Right lobe of liver (tissue), 4 donors: ENCODE measurements around the gene BCL11B.

ENCODE experiments used
- CTCF ChIP-seq, 4 donors: fragments of 200-600 bp in 3 of 4; fragments of 450-650 bp in 1 of 4; IDR thresholded peaks; one replicate each; pipeline versions ENCODE4 v1.5.1 to v1.8.0; 2016 to 2022; ENCODE audit warnings: antibody characterized with exemption in 4 of 4, mild to moderate bottlenecking in 2 of 4
- POLR2A ChIP-seq: fragments of 450-650 bp; IDR thresholded peaks from one replicate; pipeline ENCODE4 v1.6.1; 2017; ENCODE audit warnings: antibody characterized with exemption, mild to moderate bottlenecking
- donor health status: DM: no; HTN: no; CAD: no.
- donor health status: DM: no; HTN: no; CAD: no.
- donor health status: DM: no; HTN: yes; CAD: no.

- TF ChIP-seq CTCF (IDR thresholded peaks at IDR 0.05), result no peak
- TF ChIP-seq POLR2A, result no peak
Observed at GRCh38 chr14:99280852-99281251, 8.9 kb upstream of the BCL11B start.
